ENCODE data around the gene TRIM69. TPM values are rescaled to one million over a fixed set of nuclear protein-coding genes. Genes with fewer than 3 reads are reported as not detected.
"Not testable (repeated sequence)": the region's sequence is repeated elsewhere in the genome, so short reads cannot be mapped to it uniquely, and the experiment has no call there.

The TRIM69 gene
- total and polyA plus RNA-seq, 8 donors, result 2.4 to 15.8 (median 4.6) TPM

DNA sequence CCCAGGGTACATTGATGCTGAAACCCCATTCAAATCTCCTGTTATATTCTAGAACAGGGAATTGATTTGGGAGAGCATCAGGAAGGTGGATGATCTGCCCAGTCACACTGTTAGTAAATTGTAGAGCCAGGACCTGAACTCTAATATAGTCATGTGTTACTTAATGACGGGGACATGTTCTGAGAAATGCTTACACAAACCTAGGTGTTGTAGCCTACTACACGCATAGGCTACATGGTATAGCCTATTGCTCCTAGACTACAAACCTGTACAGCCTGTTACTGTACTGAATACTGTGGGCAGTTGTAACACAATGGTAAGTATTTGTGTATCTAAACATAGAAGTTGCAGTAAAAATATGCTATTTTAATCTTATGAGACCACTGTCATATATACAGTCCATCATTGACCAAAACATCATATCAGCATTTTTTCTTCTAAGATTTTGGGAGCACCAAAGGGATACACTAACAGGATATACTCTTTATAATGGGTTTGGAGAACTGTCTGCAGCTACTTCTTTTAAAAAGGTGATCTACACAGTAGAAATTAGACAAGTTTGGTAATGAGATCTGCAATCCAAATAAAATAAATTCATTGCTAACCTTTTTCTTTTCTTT, 19.2 kb upstream of the TRIM69 start:
- no peaks in the 10 kb centered on the region for H3K27me3 ChIP-seq
- no peak for ATAC-seq
- WGBS, 2 donors, result 94 to 97% methylated on average over 2 of the region's 2 CpGs
- no peaks in the 10 kb centered on the region for H3K9me3 ChIP-seq
- FAIRE-seq, result no peak
- H3K27ac ChIP-seq, result no peak overlapping the region
- DNase-seq, result no peak
- peaks cover 0 to 9% (median 8%) of the 10 kb centered on the region in 3 donors for H3K4me1 ChIP-seq
- intact Hi-C loops (cut with DNase I), result no loop called here
- no peak overlapping the region for H3K4me3 ChIP-seq
- TF ChIP-seq, protein P1, sequence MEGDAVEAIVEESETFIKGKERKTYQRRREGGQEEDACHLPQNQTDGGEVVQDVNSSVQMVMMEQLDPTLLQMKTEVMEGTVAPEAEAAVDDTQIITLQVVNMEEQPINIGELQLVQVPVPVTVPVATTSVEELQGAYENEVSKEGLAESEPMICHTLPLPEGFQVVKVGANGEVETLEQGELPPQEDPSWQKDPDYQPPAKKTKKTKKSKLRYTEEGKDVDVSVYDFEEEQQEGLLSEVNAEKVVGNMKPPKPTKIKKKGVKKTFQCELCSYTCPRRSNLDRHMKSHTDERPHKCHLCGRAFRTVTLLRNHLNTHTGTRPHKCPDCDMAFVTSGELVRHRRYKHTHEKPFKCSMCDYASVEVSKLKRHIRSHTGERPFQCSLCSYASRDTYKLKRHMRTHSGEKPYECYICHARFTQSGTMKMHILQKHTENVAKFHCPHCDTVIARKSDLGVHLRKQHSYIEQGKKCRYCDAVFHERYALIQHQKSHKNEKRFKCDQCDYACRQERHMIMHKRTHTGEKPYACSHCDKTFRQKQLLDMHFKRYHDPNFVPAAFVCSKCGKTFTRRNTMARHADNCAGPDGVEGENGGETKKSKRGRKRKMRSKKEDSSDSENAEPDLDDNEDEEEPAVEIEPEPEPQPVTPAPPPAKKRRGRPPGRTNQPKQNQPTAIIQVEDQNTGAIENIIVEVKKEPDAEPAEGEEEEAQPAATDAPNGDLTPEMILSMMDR (IDR thresholded peaks at IDR 0.05), result no peak
- peaks cover 6 to 32% (median 12%) of the 10 kb centered on the region in 3 donors for H3K36me3 ChIP-seq

DNA sequence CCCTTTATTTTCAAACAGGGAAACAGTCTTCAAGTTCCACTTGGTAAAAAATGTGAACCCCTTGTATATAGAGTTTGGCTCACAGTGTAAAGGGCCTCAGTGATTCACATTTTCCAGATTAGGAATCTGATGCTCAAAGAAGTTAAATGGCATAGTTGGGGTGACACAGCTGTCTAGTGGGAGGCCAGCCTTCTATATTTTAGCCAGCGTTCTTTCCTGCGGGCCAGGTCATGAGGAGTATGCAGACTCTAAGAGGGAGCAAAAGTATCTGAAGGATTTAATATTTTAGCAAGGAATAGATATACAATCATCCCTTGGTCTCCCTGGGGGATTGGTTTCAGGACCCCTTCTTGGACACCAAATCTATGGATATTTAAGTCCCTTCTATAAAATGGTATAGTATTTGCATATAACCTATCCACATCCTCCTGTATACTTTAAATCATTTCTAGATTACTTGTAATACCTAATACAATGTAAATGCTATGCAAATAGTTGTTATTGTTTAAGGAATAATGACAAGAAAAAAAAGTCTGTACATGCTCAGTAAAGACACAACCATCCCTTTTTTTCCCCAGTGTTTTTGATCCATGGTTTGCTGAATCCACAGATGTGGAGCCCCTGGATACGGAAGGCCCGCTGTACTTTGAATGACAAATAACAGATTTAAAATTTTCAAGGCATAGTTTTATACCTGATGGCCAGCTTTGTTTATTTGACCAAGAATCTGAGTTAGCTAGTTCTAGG, 18.0 kb upstream of the TRIM69 start:
- no peaks in the 10 kb centered on the region for H3K27me3 ChIP-seq
- TF ChIP-seq, protein P1 (IDR thresholded peaks at IDR 0.05), result no peak
- no peak for ATAC-seq
- no peak for DNase-seq
- H3K36me3 ChIP-seq, result peaks cover 6 to 32% (median 12%) of the 10 kb centered on the region in 3 donors
- intact Hi-C loops (cut with DNase I), result no loop called here
- WGBS, 2 donors, result 66 to 70% methylated on average over 4 of the region's 4 CpGs
- H3K4me3 ChIP-seq, result no peak overlapping the region
- H3K9me3 ChIP-seq, result no peaks in the 10 kb centered on the region
- peaks cover 0 to 8% (median 0%) of the 10 kb centered on the region in 3 donors for H3K4me1 ChIP-seq
- H3K27ac ChIP-seq, result no peak overlapping the region
- FAIRE-seq, result no peak

DNA sequence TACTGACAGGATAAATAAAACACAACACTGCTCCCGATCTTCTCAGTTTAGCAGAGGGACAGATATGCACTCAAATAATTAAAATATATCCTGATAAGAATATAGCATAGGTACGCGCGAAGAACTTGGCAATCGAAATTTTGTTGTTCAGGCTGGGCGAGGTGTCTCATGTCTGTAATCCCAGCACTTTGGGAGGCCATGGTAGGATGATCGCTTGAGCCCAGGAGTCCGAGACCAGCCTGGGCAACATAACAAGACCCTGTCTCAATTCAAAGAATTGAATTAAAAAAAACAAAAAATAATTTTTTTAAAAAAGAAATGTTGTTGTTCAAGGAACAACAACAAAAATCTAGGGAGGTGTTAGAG, 17.4 kb upstream of the TRIM69 start:
- TF ChIP-seq, protein P1 (IDR thresholded peaks at IDR 0.05), result no peak
- no peak overlapping the region for H3K27ac ChIP-seq
- WGBS, 2 donors, result 88 to 90% methylated on average over 8 of the region's 8 CpGs
- H3K9me3 ChIP-seq, result no peaks in the 10 kb centered on the region
- intact Hi-C loops (cut with DNase I), result no loop called here
- H3K4me3 ChIP-seq, result no peak overlapping the region
- ATAC-seq (no peak), DNase-seq (no peak), FAIRE-seq (no peak)
- peaks cover 0 to 7% (median 0%) of the 10 kb centered on the region in 3 donors for H3K4me1 ChIP-seq
- H3K27me3 ChIP-seq, result no peaks in the 10 kb centered on the region
- H3K36me3 ChIP-seq, result peaks cover 6 to 32% (median 12%) of the 10 kb centered on the region in 3 donors

DNA sequence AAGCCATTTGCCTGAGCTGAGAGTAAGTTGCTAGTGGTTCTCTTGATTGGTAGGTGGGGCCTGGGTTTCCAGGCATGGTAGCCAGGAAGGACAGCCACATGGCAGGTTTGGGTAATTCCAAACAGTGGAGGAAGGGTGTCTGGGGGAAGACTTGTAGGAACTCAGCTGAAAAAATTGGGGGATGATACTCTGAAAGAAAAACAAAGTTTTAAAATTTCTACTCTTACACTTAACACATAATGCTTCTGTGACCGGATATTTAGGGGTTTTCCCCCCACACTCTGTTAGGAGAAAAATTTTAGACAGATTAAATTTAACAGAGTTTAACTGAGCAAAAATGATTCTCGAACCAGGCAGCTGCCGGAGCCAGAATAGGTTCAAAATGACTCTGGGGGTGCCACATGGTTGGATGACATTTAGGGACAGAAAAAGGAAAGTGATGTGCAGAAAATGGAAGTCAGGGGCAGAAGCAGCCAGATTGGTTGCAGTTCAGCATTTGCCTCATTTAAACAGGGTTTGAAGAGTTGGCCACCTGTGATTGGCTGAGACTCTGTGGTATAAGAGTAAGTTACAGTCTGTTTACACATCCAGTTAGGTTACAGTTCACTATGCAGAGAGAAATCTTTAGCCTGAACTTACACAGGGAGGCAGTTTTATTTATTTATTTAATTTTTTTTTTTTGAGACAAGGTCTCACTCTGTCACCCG, 16.9 kb upstream of the TRIM69 start:
- Histone ChIP-seq H3K4me1 (peaks cover 0 to 2% (median 0%) of the 10 kb centered on the region in 3 donors), H3K36me3 (peaks cover 6 to 32% (median 12%) of the 10 kb centered on the region in 3 donors), H3K9me3 (no peaks in the 10 kb centered on the region), H3K27me3 (no peaks in the 10 kb centered on the region), H3K4me3 (no peak overlapping the region), H3K27ac (no peak overlapping the region)
- intact Hi-C loops (cut with DNase I), result no loop called here
- DNase-seq, result no peak
- peak; percentile 18 to 49 (median 48) for ATAC-seq
- FAIRE-seq, result no peak
- WGBS, 2 donors, result 74 to 76% methylated on average over 4 of the region's 4 CpGs
- TF ChIP-seq, protein P1 (IDR thresholded peaks at IDR 0.05), result no peak

DNA sequence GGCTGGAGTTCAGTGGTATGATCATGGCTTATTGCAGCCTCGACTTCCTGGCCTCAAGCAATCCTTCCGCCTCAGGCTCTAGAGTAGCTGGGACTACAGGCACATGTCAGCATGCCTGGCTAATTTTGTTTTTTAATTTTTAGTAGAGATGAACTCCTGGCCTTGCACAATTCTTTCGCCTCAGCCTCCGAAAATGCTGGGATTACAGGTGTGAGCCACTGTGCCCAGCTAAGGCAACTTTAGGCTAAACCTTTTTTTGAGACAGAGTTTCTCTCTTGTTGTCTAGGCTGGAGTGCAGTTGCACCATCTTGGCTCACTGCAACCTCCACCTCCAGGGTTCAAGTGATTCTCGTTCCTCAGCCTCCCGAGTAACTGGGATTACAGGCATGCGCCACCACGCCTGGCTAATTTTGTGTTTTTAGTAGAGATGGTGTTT, 16.3 kb upstream of the TRIM69 start:
- FAIRE-seq; H3K4me3 ChIP-seq; intact Hi-C loops (cut with DNase I); DNase-seq; H3K9me3 ChIP-seq; H3K27ac ChIP-seq; H3K27me3 ChIP-seq; H3K4me1 ChIP-seq: not testable (repeated sequence)
- ATAC-seq, result peak in 1 of 4 donors; percentile 12
- peaks cover 6 to 32% (median 12%) of the 10 kb centered on the region in 3 donors for H3K36me3 ChIP-seq
- 91 to 92% methylated on average over 8 of the region's 8 CpGs for WGBS, 2 donors

Data from pancreas (tissue), 10 donors.